GM21825 (cell line): ENCODE measurements around the gene COMMD6.

ENCODE experiments used
- ATAC-seq: cut with Tn5 transposase; IDR thresholded peaks from one replicate; pipeline ENCODE4 v1.9.1; 2021; ENCODE audit warnings: mild to moderate bottlenecking, moderate library complexity; ENCODE audit not compliant: unreplicated experiment

The COMMD6 gene

DNA sequence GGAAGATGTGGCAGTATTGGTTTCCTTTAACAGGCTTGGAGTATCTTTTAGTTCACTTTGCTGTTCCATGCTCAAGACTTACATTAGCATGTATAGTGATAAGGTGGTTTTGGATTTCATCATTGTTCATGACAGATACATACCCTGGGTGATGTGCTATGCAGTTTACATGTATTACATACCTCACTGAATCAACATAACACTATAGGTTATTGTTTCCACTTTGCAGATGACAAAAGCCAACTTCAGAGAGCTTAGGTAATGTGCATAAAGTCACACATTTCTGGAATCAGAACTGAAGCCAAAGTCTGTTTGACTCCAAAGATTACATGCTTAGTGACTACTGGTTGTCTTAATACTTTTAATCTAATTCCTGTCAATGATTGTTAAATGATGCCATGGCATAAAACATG lies 7.1 kb downstream of the COMMD6 start:
- ATAC-seq = peak; percentile 54

- ATAC-seq = no peak
These were observed 15.7 kb downstream of the COMMD6 start for GRCh38 chr13:75521956-75522355.

GRCh38 chr13:75518439-75519088 lies 19.1 kb downstream of the COMMD6 start:
- no peak for ATAC-seq

DNA sequence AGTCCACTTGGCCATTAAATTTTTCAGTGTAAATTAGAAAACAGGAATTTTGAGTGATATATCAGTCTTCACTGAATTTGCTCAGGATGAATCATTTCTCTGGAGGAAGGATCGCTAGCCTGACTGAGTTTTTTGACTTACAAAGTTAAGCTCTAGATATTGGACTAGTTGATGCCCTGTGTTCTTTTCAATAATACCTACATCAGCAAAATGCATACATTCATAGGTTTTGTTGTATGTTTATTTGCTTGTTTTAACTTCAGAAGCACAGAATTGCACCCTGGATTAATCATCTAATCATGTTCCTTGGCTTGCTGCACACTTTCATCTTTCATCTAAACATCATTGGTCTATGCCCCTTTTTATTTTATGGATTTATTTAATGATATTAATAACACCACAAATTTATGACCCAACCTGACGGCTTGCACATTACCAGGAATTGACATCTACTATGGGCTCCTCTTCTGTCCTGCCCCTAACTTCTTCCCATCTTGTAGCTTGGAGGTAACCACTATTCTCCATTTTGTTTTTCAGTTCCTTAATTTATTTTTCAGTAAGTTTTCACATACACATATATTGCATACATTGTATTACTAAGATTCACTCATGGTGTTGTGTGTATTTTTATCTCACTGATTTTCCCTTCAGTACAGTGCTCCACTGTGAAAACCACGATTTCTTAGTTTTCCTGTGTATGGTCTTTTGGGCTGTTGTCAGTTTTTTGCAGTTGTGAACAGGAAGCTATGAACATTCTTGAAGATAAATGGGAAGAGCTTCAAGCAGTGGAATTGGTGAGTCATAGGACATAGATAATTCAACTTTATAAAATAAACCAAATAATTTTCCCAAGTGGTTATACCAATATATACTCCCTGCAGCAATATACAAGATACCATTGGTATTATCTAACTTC lies 23.3 kb downstream of the COMMD6 start:
- no peak for ATAC-seq

- ATAC-seq = no peak
These were observed 24.4 kb downstream of the COMMD6 start for GRCh38 chr13:75513271-75513670.

- peak; percentile 94 for ATAC-seq
These were observed 25.4 kb downstream of the COMMD6 start for GRCh38 chr13:75512253-75512652.

GRCh38 chr13:75511051-75511625 lies 26.5 kb downstream of the COMMD6 start:
- ATAC-seq = no peak

DNA sequence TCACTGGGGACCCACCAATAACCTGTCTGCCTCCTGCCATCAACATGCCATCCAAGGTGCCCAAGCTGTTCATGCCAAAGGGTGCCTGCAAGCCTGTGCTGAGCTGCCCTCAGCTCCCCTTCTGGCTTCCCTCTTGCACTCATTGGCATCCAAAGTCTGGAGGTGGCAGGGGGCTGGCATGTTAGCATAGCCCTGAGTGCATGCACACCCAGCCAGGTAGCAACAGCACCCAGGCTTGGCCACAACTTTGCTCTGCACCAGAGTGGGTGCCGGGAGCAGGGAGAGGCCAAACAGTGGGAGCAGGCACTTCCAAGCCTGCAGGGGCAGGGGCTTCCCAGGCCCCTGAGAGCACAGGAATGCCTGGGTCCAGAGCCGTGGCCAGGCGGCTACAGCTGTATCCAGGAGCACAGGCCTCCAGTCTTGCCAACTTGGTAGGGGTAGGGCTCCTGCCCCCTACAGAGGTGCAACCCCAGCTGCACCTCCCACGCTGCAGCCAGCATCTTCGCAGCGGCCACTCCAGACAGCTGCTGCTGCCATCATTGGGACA lies 29.6 kb downstream of the COMMD6 start:
- ATAC-seq = no peak

GRCh38 chr13:75507027-75508001 lies 30.3 kb downstream of the COMMD6 start:
- ATAC-seq = no peak

DNA sequence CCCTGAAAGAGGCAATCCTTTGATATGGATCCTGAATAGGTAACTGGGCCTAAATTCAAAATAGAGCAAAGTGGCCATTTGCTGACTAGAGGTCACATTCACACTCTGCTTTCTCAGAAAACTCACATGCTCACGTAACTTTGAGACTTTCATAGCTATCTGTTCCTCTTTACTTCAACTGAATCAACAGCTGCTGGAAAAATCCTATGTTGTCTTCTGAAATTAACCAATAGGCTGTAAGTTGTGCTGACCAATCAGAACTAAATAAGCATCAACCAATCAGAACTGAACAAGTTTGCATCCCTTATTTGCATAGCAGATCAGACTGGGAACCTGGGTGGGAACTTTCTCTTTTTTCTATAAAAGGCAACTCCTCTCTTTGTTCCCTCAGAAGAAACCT lies 31.6 kb downstream of the COMMD6 start:
- no peak for ATAC-seq

DNA sequence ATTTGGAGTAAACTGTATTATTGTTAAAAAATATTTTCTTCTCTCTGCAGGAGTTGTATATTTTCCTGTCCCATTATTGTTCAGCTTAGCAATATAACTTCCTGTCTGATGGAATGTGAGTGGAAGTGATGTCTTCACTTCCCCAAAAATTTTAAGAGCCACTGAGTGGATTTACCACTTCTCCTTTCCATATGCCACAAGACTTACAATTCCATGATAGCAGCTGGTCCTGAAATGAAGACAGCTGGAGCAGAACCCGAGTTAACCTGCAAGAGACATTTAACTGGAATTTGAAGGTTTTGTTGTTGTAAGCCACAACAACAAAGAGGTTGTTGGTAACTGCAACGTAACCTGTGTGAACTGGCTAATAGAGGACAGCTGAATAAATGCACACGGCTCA lies 32.3 kb downstream of the COMMD6 start:
- ATAC-seq = no peak

DNA sequence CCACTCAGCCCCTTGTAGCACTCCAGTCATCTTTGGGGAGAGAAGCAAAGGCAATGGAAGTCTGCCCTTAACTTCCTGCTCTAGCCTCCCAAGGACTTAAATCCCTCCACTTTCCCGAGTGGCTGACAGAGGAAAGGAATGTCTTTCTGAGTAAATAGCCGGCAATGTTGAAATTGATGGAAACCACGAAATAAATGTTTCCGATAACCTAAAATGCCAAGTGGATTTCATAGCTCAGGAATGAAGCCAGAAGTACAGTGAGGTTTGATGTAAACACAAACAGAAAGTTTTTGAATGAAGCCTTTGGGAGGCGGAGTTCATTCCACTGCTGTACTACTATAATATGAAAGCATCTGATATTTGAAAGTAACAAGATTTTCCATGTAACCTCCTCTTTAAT lies 41.7 kb downstream of the COMMD6 start:
- no peak for ATAC-seq

DNA sequence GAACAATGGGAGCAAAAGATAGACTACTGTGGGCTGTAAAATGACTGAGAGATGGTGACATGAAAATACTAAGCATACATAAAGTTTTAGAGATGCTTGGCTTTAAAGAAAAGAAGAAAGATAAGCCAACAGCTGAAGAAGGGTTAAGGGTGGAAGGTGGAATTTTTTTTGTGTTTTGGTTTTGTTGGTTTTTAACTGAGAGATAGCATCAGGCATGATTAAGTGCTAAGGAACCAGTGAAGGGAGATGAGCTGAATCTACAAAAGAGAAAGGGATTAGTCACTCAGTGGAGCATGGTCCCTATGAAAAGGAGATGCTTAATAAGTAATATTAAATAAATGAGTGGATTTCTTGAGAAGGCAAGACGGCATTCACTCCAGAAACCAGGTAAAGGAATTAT lies 43.1 kb downstream of the COMMD6 start:
- no peak for ATAC-seq

GRCh38 chr13:75493156-75493555 lies 44.5 kb downstream of the COMMD6 start:
- no peak for ATAC-seq

GRCh38 chr13:75492389-75492788 lies 45.3 kb downstream of the COMMD6 start:
- no peak for ATAC-seq

DNA sequence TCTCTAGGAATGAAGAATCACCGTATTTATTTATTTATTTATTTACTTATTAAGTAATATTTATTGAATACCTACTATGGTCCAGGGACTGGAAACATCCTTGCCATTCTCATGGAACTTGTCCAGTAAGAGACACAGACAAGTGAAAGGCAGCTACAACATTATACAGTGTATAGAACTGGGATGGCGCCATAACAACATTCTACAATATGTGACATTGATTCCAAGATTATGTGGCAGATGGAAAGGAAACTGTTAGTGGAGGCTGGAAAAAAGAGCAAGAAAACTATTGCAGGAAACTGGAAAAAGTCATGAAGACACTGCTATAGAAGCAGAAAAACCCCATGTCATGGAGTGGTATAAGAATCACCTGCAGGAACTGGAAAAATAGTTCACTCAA lies 46.3 kb downstream of the COMMD6 start:
- no peak for ATAC-seq

DNA sequence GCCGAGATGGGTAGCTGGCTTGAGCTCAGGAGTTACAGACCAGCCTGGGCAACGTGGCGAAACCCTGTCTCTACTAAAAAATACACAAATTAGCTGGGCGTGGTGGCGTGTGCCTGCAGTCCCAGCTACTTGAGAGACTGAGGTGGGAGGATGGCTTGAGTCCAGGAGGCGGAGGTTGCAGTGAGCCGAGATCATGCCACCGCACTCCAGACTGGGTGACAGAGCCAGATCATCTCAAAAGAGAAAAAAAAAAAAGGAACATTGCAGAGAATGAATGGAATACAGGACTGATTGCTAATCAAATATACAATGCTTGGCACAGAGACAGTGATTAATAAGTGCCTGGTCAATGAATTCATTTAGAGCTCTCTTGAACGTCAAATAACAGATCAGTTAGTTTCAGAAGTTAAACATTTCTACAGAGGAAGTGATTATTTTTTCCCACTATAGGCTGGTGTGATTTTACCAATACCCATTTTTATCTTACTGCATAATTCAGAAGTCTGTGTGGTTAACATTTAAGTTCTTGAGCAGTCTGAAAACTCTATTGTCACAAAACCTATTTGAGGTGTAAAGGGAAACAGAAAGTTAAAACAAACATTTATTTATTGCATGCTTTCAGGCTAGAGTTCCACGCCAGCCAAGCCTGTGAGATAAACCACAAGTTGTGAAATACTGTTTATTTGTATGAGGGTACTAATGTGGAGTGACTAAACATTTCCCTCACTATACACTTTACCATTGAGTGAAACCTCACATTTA lies 48.0 kb downstream of the COMMD6 start:
- ATAC-seq = peak; percentile 85

DNA sequence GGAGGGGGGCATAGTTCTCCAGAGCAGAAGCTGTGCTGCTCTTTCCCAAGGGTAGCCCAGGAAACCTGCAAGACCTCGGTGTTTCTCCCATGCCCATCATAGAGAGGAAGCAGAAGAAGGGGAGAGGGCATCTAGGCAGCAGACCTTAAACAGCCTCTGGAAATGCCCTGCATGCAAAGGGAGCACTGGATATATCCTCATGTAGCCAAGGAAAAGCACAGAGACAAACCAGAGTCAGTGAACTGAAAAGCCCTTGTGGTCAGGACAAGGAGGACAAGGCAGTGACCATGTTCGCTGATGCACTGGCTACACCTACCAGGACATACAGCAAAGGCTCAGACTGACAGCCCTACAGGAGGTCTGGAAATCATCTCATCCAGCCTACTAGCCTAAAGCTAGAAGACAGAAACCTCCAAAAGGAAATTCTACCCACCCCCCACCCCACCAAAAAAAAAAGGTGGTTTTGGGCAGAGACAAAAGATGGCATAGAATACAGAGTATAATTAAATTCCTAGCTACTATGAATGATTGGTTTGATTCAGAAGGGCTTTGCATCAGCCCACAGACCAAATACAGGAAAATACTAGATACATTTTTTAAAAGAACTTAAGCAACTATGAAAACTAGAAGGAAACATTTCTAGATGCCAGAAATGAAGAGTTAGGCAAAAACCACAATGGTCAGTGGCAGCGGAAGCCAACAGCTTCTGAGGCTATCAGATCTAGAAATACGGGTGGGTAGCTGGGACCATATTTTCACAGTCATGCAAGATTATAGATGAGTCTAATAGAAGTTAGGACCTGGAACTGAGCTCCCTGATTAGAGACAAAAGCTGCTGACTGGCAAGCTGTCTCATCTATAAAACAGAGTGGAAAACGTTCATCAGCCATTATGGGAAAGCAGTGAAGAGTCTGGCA lies 51.2 kb downstream of the COMMD6 start:
- no peak for ATAC-seq
